Prostate gland (tissue), 2 donors: Measurements from ENCODE around the gene SPEF1.

Experiments
- POLR2A ChIP-seq: fragments of 450-650 bp; IDR thresholded peaks from one replicate; pipeline ENCODE4 v1.6.1; 2016; ENCODE audit warnings: antibody characterized with exemption, mild to moderate bottlenecking
- POLR2AphosphoS5 ChIP-seq: sonication (generic); formaldehyde crosslinking; IDR thresholded peaks from one replicate; pipeline ENCODE4 v1.6.1; 2017; ENCODE audit warnings: antibody characterized with exemption
- TF ChIP-seq, protein P1 (sequence below), 4 experiments: fragments of 200-600 bp in 2 of 4; fragments of 450-650 bp in 2 of 4; sonication (generic) in 2 of 4; IDR thresholded peaks; 1 replicate in 3 of 4; 2 replicates in 1 of 4; pipeline ENCODE4 v1.5.1; 2016 to 2019; ENCODE audit warnings: antibody characterized with exemption in 4 of 4, mild to moderate bottlenecking in 2 of 4, moderate library complexity in 2 of 4

DNA sequence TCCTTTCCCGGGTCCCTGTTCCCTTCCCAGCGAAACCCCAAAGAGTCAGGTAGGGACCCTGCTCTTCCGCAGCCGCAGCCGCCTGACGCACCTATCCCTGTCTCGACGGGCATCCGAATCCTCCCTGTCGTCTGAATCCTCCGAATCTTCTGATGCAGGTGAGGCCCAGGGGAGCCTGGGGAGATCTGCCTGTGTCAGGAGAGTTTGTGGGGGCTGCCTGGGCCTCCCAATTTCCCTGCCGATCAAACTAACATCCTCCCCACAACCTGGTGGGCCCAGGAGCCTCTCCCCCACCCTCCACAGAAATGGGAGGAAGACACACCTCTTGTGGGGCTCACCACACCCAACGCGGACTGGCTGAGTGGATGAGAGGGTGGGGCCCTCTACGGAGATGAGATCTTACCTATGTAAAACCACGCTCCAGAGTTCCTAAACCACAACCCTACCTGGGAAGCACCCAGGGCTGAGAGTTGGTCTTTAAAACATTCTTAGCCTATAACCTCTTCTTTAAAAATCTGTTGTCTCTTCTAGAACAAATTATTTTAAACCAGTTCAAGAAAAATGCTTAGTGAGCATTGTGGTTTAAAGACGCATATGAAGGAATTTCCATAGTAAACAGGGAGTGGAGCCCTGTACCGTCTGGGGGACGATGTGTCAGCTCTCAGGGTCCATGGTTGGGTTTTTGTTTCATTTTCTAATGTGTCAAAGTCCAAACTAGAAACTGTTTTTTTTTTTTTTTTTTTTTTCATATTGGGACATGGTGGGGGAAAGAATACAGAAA is 16.5 kb upstream of the SPEF1 start:
- TF ChIP-seq, protein P1, sequence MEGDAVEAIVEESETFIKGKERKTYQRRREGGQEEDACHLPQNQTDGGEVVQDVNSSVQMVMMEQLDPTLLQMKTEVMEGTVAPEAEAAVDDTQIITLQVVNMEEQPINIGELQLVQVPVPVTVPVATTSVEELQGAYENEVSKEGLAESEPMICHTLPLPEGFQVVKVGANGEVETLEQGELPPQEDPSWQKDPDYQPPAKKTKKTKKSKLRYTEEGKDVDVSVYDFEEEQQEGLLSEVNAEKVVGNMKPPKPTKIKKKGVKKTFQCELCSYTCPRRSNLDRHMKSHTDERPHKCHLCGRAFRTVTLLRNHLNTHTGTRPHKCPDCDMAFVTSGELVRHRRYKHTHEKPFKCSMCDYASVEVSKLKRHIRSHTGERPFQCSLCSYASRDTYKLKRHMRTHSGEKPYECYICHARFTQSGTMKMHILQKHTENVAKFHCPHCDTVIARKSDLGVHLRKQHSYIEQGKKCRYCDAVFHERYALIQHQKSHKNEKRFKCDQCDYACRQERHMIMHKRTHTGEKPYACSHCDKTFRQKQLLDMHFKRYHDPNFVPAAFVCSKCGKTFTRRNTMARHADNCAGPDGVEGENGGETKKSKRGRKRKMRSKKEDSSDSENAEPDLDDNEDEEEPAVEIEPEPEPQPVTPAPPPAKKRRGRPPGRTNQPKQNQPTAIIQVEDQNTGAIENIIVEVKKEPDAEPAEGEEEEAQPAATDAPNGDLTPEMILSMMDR (IDR thresholded peaks at IDR 0.05), result no peak
- TF ChIP-seq POLR2AphosphoS5 (no peak), POLR2A (no peak)
